H9 (cell line): ENCODE data around the gene NUP160. TPM values are rescaled to one million over a fixed set of nuclear protein-coding genes. Genes with fewer than 3 reads are reported as not detected.

Experiments used
- DNase-seq: peaks from one replicate; pipeline ENCODE4 v3.0.0-alpha.2; 2017
- H2AFZ ChIP-seq: one replicate; pipeline ENCODE4 v1.6.1; 2013; ENCODE audit warnings: mild to moderate bottlenecking, low read length, control low read depth, moderate library complexity
- H2AK5ac ChIP-seq: 2 replicates; pipeline ENCODE4 v1.6.1; 2013; ENCODE audit warnings: low read length, control low read depth, mixed read lengths; ENCODE audit not compliant: insufficient read length
- H2BK120ac ChIP-seq: one replicate; pipeline ENCODE4 v1.6.1; 2013; ENCODE audit warnings: low read depth, mild to moderate bottlenecking, low read length, control low read depth, inconsistent platforms; ENCODE audit not compliant: poor library complexity, severe bottlenecking
- H2BK12ac ChIP-seq: 2 replicates; pipeline ENCODE4 v1.6.1; 2013; ENCODE audit warnings: low read length, control low read depth, mixed read lengths, low read depth; ENCODE audit not compliant: insufficient read length
- H2BK15ac ChIP-seq: 2 replicates; pipeline ENCODE4 v1.6.1; 2013; ENCODE audit warnings: low read depth, low read length, control low read depth
- H2BK20ac ChIP-seq: one replicate; pipeline ENCODE4 v1.6.1; 2013; ENCODE audit warnings: low read depth, mild to moderate bottlenecking, low read length, control low read depth, inconsistent platforms; ENCODE audit not compliant: poor library complexity, severe bottlenecking
- H2BK5ac ChIP-seq: 2 replicates; pipeline ENCODE4 v1.6.1; 2013; ENCODE audit warnings: low read length, control low read depth, mixed read lengths; ENCODE audit not compliant: insufficient read length
- H3K14ac ChIP-seq: 2 replicates; pipeline ENCODE4 v1.6.1; 2013; ENCODE audit warnings: low read length, control low read depth; ENCODE audit not compliant: insufficient read depth
- H3K18ac ChIP-seq: 2 replicates; pipeline ENCODE4 v1.6.1; 2013; ENCODE audit warnings: low read depth, mild to moderate bottlenecking, mixed read lengths, low read length, control low read depth; ENCODE audit not compliant: insufficient read length
- H3K23ac ChIP-seq: 2 replicates; pipeline ENCODE4 v1.6.1; 2013; ENCODE audit warnings: low read length, control low read depth, mixed read lengths, low read depth; ENCODE audit not compliant: insufficient read length
- H3K23me2 ChIP-seq: 2 replicates; pipeline ENCODE4 v1.6.1; 2013; ENCODE audit warnings: low read depth, mild to moderate bottlenecking, mixed read lengths, low read length, control low read depth; ENCODE audit not compliant: insufficient read length, poor library complexity, severe bottlenecking
- H3K27ac ChIP-seq: 2 replicates; pipeline ENCODE4 v1.5.1; 2013; ENCODE audit warnings: low read length, control low read depth, mixed read lengths, low read depth; ENCODE audit not compliant: insufficient read length
- H3K27me3 ChIP-seq: 2 replicates; pipeline ENCODE4 v1.6.1; 2013; ENCODE audit warnings: low read length, control low read depth, inconsistent platforms; ENCODE audit not compliant: insufficient read depth
- H3K4ac ChIP-seq: 2 replicates; pipeline ENCODE4 v1.6.1; 2013; ENCODE audit warnings: low read depth, mild to moderate bottlenecking, control low read depth, inconsistent platforms, low read length, moderate library complexity
- H3K4me1 ChIP-seq: 2 replicates; pipeline ENCODE4 v1.6.1; 2013; ENCODE audit warnings: low read length, control low read depth, inconsistent platforms; ENCODE audit not compliant: insufficient read depth
- H3K4me2 ChIP-seq: 2 replicates; pipeline ENCODE4 v1.6.1; 2013; ENCODE audit warnings: low read length, control low read depth, mixed read lengths; ENCODE audit not compliant: insufficient read length, insufficient read depth
- H3K56ac ChIP-seq: 2 replicates; pipeline ENCODE4 v1.6.1; 2013; ENCODE audit warnings: low read depth, mild to moderate bottlenecking, mixed read lengths, low read length, control low read depth; ENCODE audit not compliant: insufficient read length
- H3K79me1 ChIP-seq: 2 replicates; pipeline ENCODE4 v1.6.1; 2013; ENCODE audit warnings: low read depth, mild to moderate bottlenecking, moderate library complexity, low read length, control low read depth, inconsistent platforms; ENCODE audit not compliant: insufficient read depth, poor library complexity, severe bottlenecking
- H3K79me2 ChIP-seq: 2 replicates; pipeline ENCODE4 v1.6.1; 2013; ENCODE audit warnings: low read length, control low read depth, inconsistent platforms; ENCODE audit not compliant: insufficient read depth
- H3K9ac ChIP-seq: 2 replicates; pipeline ENCODE4 v1.6.1; 2013; ENCODE audit warnings: low read length, control low read depth, mixed read lengths; ENCODE audit not compliant: insufficient read length; ENCODE audit errors: extremely low read depth
- H3K9me3 ChIP-seq: one replicate; pipeline ENCODE4 v1.6.1; 2013; ENCODE audit warnings: low read depth, low read length, inconsistent platforms; ENCODE audit not compliant: control insufficient read depth
- H3T11ph ChIP-seq: one replicate; pipeline ENCODE4 v1.6.1; 2013; ENCODE audit warnings: mild to moderate bottlenecking, low read length, control low read depth, inconsistent platforms
- H4K20me1 ChIP-seq: one replicate; pipeline ENCODE4 v1.6.1; 2013; ENCODE audit not compliant: control insufficient read depth, insufficient read length, insufficient read depth
- H4K5ac ChIP-seq: 2 replicates; pipeline ENCODE4 v1.6.1; 2013; ENCODE audit warnings: low read depth, mild to moderate bottlenecking, mixed read lengths, low read length, control low read depth; ENCODE audit not compliant: insufficient read length
- H4K8ac ChIP-seq: replicated peaks from 2 replicates; pipeline ENCODE4 v1.6.1; 2013; ENCODE audit warnings: low read length, control low read depth, mixed read lengths, low read depth; ENCODE audit not compliant: insufficient read length
- H4K91ac ChIP-seq: 2 replicates; pipeline ENCODE4 v1.6.1; 2013; ENCODE audit warnings: low read depth, mild to moderate bottlenecking, moderate library complexity, mixed read lengths, low read length, control low read depth; ENCODE audit not compliant: insufficient read length
- H3K27ac Mint-ChIP-seq, 3 experiments: 2 replicates in 2 of 3; 3 replicates in 1 of 3; pipeline ENCODE4 v1.8.0; 2020 to 2021; ENCODE audit warnings: mixed read lengths in 3 of 3, mild to moderate bottlenecking in 1 of 3, moderate library complexity in 1 of 3
- H3K27me3 Mint-ChIP-seq: 2 replicates; pipeline ENCODE4 v1.8.0; 2021; ENCODE audit warnings: low read depth, mild to moderate bottlenecking, moderate library complexity, mixed read lengths
- H3K36me3 Mint-ChIP-seq, 3 experiments: 2 replicates in 2 of 3; 3 replicates in 1 of 3; pipeline ENCODE4 v1.8.0; 2020 to 2021; ENCODE audit warnings: low read depth in 3 of 3, mixed read lengths in 3 of 3; ENCODE audit not compliant: insufficient read depth in 1 of 3
- H3K4me1 Mint-ChIP-seq, 2 experiments: 2 replicates each; pipeline ENCODE4 v1.8.0; 2020; ENCODE audit warnings: mixed read lengths in 2 of 2
- H3K4me3 Mint-ChIP-seq, 2 experiments: 2 replicates in 1 of 2; 3 replicates in 1 of 2; pipeline ENCODE4 v1.8.0; 2020 to 2021; ENCODE audit warnings: mild to moderate bottlenecking in 2 of 2, mixed read lengths in 2 of 2, moderate library complexity in 1 of 2
- H3K9me3 Mint-ChIP-seq, 2 experiments: 2 replicates in 1 of 2; 3 replicates in 1 of 2; pipeline ENCODE4 v1.8.0; 2020; ENCODE audit warnings: mild to moderate bottlenecking in 2 of 2, mixed read lengths in 2 of 2, moderate library complexity in 1 of 2
- CTCF ChIP-seq: fragments of 200-600 bp; sonication (generic); conservative IDR thresholded peaks from 3 replicates; pipeline ENCODE4 v1.8.0; 2021; ENCODE audit warnings: antibody characterized with exemption, mild to moderate bottlenecking
- WGBS: extraction: QIAGEN DNeasy Blood & Tissue Kit; methylation state at CpG from one replicate; pipeline ENCODE4 v1.1.7; 2013; ENCODE audit warnings: missing lambda C conversion rate, low lambda C conversion rate, mixed read lengths; ENCODE audit not compliant: insufficient read length; ENCODE audit errors: extremely low coverage; 5-methylcytosine and 5-hydroxymethylcytosine counted together
- total RNA-seq: library from RNA; stranded (reverse); gene quantifications from 2 replicates; pipeline ENCODE4 v1.2.1, GENCODE V29; 2021

The NUP160 gene
- total RNA-seq, 1 experiment from 2014 or later: 86.1 TPM

GRCh38 chr11:47850337-47850736 is 2.2 kb upstream of the NUP160 start:
- H3K36me3 Mint-ChIP-seq: peaks cover 12 to 22% (median 18%) of the 10 kb centered on the region in 3 experiments
- Histone ChIP-seq H2BK12ac (no peak overlapping the region), H3K4me1 (no peaks in the 10 kb centered on the region), H3K56ac (no peak overlapping the region), H3K4ac (no peak overlapping the region), H2BK20ac (no peak overlapping the region), H3K79me2 (peaks cover 10% of the 10 kb centered on the region; the same call in 1 of the 2 replicates), H3K4me2 (no peak overlapping the region), H2BK5ac (no peak overlapping the region), H4K20me1 (no peaks in the 10 kb centered on the region), H3K27me3 (no peaks in the 10 kb centered on the region), H2BK120ac (no peak overlapping the region), H2AK5ac (no peak overlapping the region), H3K14ac (no peak overlapping the region), H4K5ac (no peak overlapping the region), H3K9me3 (no peaks in the 10 kb centered on the region), H3K9ac (no peak overlapping the region), H4K8ac (no peak overlapping the region), H2BK15ac (no peak overlapping the region), H3T11ph (no peak overlapping the region), H3K79me1 (no peaks in the 10 kb centered on the region), H3K27ac (no peak overlapping the region), H4K91ac (no peak overlapping the region), H3K23ac (no peak overlapping the region), H2AFZ (no peak overlapping the region), H3K23me2 (peaks cover 6% of the 10 kb centered on the region), H3K18ac (no peak overlapping the region)
- no CpG with 5 or more reads among the region's 1 CpG for WGBS
- no peak for TF ChIP-seq CTCF
- DNase-seq: no peak
- H3K4me3 Mint-ChIP-seq: peak overlapping the region in 1 of 2 experiments; percentile 31; a peak in 2 of 5 replicates
- H3K9me3 Mint-ChIP-seq: no peaks in the 10 kb centered on the region; a peak in 1 of 5 replicates
- H3K27me3 Mint-ChIP-seq: no peaks in the 10 kb centered on the region
- no peak overlapping the region for H3K27ac Mint-ChIP-seq
- H3K4me1 Mint-ChIP-seq: peaks cover 14 to 15% of the 10 kb centered on the region in 2 experiments
